Upper lobe of left lung (tissue), 6 donors: Measurements from ENCODE around the gene LINGO1. TPM values are rescaled to one million over a fixed set of nuclear protein-coding genes. Genes with fewer than 3 reads are reported as not detected.

ENCODE experiments used
- ATAC-seq, 2 donors: fragments of 200-7000 bp; cut with Tn5 transposase; one replicate each; pipeline ENCODE4 v1.9.1; 2022; ENCODE audit warnings: mild to moderate bottlenecking in 2 of 2, moderate library complexity in 2 of 2; ENCODE audit not compliant: low FRiP score in 2 of 2
- DNase-seq, 2 donors: peaks; one replicate each; pipeline ENCODE4 v3.0.0-alpha.2; 2019 to 2020
- H3K27ac ChIP-seq, 4 donors: fragments of 200-600 bp; sonication (generic); one replicate each; pipeline ENCODE4 v1.5.1; 2016 to 2019
- H3K27me3 ChIP-seq, 4 donors: fragments of 200-600 bp; sonication (generic); one replicate each; pipeline ENCODE4 v1.5.1; 2017 to 2019
- H3K36me3 ChIP-seq, 4 donors: fragments of 200-600 bp; sonication (generic); one replicate each; pipeline ENCODE4 v1.5.1; 2016 to 2019
- H3K4me1 ChIP-seq, 4 donors: fragments of 200-600 bp; sonication (generic); one replicate each; pipeline ENCODE4 v1.5.1; 2018 to 2019
- H3K4me3 ChIP-seq, 4 donors: fragments of 200-600 bp; sonication (generic); one replicate each; pipeline ENCODE4 v1.5.1; 2017 to 2019; ENCODE audit warnings: mild to moderate bottlenecking in 2 of 4, moderate library complexity in 1 of 4
- H3K9me3 ChIP-seq, 4 donors: fragments of 200-600 bp; sonication (generic); one replicate each; pipeline ENCODE4 v1.5.1; 2018 to 2019
- EP300 ChIP-seq, 4 donors: sonication (generic); formaldehyde crosslinking; IDR thresholded peaks; one replicate each; pipeline ENCODE4 v1.5.1; 2017; ENCODE audit warnings: antibody characterized with exemption in 4 of 4, control low read depth in 2 of 4
- POLR2A ChIP-seq, 4 donors: fragments of 450-650 bp; IDR thresholded peaks; one replicate each; pipeline ENCODE4 v1.5.1; 2016 to 2017; ENCODE audit warnings: antibody characterized with exemption in 4 of 4, mild to moderate bottlenecking in 2 of 4
- POLR2AphosphoS5 ChIP-seq, 2 donors: sonication (generic); formaldehyde crosslinking; IDR thresholded peaks; one replicate each; pipeline ENCODE4 v1.5.1; 2017; ENCODE audit warnings: antibody characterized with exemption in 2 of 2
- WGBS, 2 donors: methylation state at CpG; one replicate each; pipeline ENCODE4 v1.1.5; 2017 to 2018; 5-methylcytosine and 5-hydroxymethylcytosine counted together
- total RNA-seq, 6 donors: library from RNA; depleted of rRNA in 4 of 6; stranded (reverse); fragments of >200 nt in 4 of 6; gene quantifications; one replicate each; pipeline versions ENCODE4 v1.1.0 to v1.2.1, GENCODE V29; 2016 to 2021
- TF ChIP-seq, protein P1 (sequence below), 6 experiments: fragments of 450-650 bp in 4 of 6; fragments of 200-600 bp in 2 of 6; sonication (generic) in 2 of 6; IDR thresholded peaks; one replicate each; pipeline ENCODE4 v1.5.1; 2016 to 2019; ENCODE audit warnings: antibody characterized with exemption in 6 of 6
- donor health status: DM: no; HTN: no; CAD: no; lungs with moderate emphysema.
- donor health status: DM: no; HTN: yes; CAD: no; lungs with severe emphysema.

LINGO1 gene
- total RNA-seq, 6 donors from 2014 or later = 0.15 to 0.84 (median 0.43) TPM; not detected in 2

- DNase-seq (no peak), ATAC-seq (no peak)
- H3K27me3 ChIP-seq = no peaks in the 10 kb centered on the region
- WGBS, 2 donors = 82% methylated on average over 7 of the region's 7 CpGs
- no peak overlapping the region for H3K4me3 ChIP-seq
- H3K36me3 ChIP-seq = no peaks in the 10 kb centered on the region
- H3K4me1 ChIP-seq = no peaks in the 10 kb centered on the region
- TF ChIP-seq POLR2A (IDR thresholded peaks at IDR 0.05) (no peak), EP300 (IDR thresholded peaks at IDR 0.05) (no peak)
- TF ChIP-seq, protein P1, sequence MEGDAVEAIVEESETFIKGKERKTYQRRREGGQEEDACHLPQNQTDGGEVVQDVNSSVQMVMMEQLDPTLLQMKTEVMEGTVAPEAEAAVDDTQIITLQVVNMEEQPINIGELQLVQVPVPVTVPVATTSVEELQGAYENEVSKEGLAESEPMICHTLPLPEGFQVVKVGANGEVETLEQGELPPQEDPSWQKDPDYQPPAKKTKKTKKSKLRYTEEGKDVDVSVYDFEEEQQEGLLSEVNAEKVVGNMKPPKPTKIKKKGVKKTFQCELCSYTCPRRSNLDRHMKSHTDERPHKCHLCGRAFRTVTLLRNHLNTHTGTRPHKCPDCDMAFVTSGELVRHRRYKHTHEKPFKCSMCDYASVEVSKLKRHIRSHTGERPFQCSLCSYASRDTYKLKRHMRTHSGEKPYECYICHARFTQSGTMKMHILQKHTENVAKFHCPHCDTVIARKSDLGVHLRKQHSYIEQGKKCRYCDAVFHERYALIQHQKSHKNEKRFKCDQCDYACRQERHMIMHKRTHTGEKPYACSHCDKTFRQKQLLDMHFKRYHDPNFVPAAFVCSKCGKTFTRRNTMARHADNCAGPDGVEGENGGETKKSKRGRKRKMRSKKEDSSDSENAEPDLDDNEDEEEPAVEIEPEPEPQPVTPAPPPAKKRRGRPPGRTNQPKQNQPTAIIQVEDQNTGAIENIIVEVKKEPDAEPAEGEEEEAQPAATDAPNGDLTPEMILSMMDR (IDR thresholded peaks at IDR 0.05) = no peak
- H3K27ac ChIP-seq = no peak overlapping the region
- no peaks in the 10 kb centered on the region for H3K9me3 ChIP-seq
Measured at GRCh38 chr15:77674327-77674726, 41.6 kb upstream of the LINGO1 start.

DNA sequence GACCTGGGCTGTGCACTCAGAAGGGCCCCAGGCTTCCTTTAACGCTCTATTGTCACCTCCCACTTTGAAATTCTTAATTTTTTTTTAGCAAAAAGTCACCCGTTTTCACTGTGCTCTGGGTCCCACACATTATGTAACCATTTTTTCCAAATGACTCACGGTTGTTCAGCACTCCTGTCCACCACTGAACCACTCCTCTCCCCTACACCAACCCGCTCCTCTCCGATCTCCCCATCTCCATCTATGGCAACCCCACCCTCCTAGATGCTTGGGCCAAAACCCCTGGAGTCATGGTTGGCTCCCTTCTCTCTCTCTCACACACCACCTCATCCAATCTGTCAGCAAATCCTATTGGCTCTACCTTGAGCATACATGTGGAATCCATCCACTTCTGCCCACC is 41.2 kb upstream of the LINGO1 start:
- Histone ChIP-seq H3K27me3 (no peaks in the 10 kb centered on the region), H3K4me1 (no peaks in the 10 kb centered on the region), H3K4me3 (no peak overlapping the region), H3K36me3 (no peaks in the 10 kb centered on the region), H3K9me3 (no peaks in the 10 kb centered on the region), H3K27ac (no peak overlapping the region)
- 71 to 81% methylated on average over 5 of the region's 5 CpGs for WGBS, 2 donors
- ATAC-seq = no peak
- DNase-seq = no peak
- TF ChIP-seq POLR2A (IDR thresholded peaks at IDR 0.05) = no peak
- no peak for TF ChIP-seq EP300 (IDR thresholded peaks at IDR 0.05)
- TF ChIP-seq, protein P1 (IDR thresholded peaks at IDR 0.05) = no peak
- no peak for TF ChIP-seq POLR2AphosphoS5 (IDR thresholded peaks at IDR 0.05)

DNA sequence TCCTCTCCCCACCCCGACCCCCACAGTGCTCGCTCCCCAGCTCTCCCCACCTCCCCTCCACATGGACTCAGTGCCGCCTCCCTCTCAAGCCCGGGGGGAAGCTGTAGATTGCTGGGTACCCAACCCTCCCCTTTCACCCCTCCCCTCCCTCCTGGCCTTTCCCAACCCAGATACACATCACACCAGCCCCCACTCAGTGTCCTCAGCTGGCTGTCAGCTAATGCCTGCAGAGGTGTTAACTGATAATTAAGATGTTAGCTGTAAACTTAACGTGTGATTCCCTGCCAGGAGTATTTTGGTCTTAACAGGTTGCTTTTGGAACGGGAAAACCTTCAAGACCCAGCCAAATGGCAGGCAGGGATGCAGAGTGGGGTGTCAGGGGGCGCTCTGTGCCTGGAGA is 39.4 kb upstream of the LINGO1 start:
- TF ChIP-seq POLR2AphosphoS5 (IDR thresholded peaks at IDR 0.05) (no peak), POLR2A (IDR thresholded peaks at IDR 0.05) (no peak), EP300 (IDR thresholded peaks at IDR 0.05) (no peak)
- TF ChIP-seq, protein P1 (IDR thresholded peaks at IDR 0.05) = no peak
- no peaks in the 10 kb centered on the region for H3K4me1 ChIP-seq
- H3K27me3 ChIP-seq = no peaks in the 10 kb centered on the region
- no peaks in the 10 kb centered on the region for H3K9me3 ChIP-seq
- H3K27ac ChIP-seq = no peak overlapping the region
- H3K4me3 ChIP-seq = no peak overlapping the region
- DNase-seq (no peak), ATAC-seq (no peak)
- H3K36me3 ChIP-seq = no peaks in the 10 kb centered on the region
- WGBS, 2 donors = 33 to 34% methylated on average over 5 to 6 of the region's 7 CpGs

GRCh38 chr15:77671362-77672056 is 38.8 kb upstream of the LINGO1 start:
- 57 to 66% methylated on average over 7 to 13 of the region's 13 CpGs for WGBS, 2 donors
- no peaks in the 10 kb centered on the region for H3K9me3 ChIP-seq
- no peak overlapping the region for H3K27ac ChIP-seq
- no peak for TF ChIP-seq POLR2A (IDR thresholded peaks at IDR 0.05)
- TF ChIP-seq POLR2AphosphoS5 (IDR thresholded peaks at IDR 0.05) = no peak
- TF ChIP-seq EP300 (IDR thresholded peaks at IDR 0.05) = no peak
- TF ChIP-seq, protein P1 (IDR thresholded peaks at IDR 0.05) = no peak
- H3K36me3 ChIP-seq = no peaks in the 10 kb centered on the region
- no peak overlapping the region for H3K4me3 ChIP-seq
- H3K4me1 ChIP-seq = no peaks in the 10 kb centered on the region
- no peaks in the 10 kb centered on the region for H3K27me3 ChIP-seq
- ATAC-seq (no peak), DNase-seq (no peak)
